ENCODE data around the gene C1QTNF12.

C1QTNF12 gene

DNA sequence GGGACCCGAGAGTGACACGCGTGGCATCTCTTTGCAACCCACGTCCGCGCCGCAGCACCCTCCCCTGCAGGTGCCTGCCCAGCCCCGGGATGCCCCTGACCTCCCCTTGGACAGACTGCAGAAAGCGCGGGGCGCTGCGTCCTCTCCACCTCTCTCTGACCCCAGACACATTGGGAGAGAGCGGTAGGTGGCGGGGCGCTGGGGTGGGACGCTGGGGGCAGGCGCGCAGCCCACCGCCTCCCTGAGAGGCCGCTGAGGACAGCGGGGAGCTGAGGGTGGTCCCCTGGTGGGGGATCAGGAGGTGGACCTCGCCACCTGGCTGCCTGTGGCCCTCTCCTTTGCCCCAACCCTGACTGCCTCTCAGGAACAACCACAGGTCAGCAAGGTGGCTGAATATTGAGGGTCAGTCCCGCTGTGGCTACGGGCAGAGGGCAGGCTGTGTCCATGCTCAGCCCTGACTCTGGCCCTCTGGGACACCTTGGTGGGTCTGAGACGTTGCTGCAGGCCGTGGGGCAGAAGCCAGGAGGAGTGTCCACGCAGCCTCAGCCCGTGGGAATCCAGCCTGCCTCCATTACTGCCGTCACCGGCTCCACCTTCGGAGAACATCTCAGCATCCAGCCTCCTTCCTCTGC is 27.9 kb upstream of the C1QTNF12 start:
- H3K9me2 ChIP-seq (replicated peaks; ENCODE audit: insufficient read depth, low read length): no peaks in the 10 kb centered on the region
- peaks cover 4% of the 10 kb centered on the region; the same call in 1 of the 2 replicates for H4K20me1 ChIP-seq (ENCODE audit: low read depth, low read length)
- no peaks in the 10 kb centered on the region for H3F3A ChIP-seq (ENCODE audit: insufficient read depth)
- H3K9me3 ChIP-seq (ENCODE audit: insufficient read depth, low read length): no peaks in the 10 kb centered on the region
- no peak for TF ChIP-seq EZH2phosphoT487 (conservative IDR thresholded peaks at IDR 0.05; ENCODE audit: low read length)
- TF ChIP-seq, protein P1, sequence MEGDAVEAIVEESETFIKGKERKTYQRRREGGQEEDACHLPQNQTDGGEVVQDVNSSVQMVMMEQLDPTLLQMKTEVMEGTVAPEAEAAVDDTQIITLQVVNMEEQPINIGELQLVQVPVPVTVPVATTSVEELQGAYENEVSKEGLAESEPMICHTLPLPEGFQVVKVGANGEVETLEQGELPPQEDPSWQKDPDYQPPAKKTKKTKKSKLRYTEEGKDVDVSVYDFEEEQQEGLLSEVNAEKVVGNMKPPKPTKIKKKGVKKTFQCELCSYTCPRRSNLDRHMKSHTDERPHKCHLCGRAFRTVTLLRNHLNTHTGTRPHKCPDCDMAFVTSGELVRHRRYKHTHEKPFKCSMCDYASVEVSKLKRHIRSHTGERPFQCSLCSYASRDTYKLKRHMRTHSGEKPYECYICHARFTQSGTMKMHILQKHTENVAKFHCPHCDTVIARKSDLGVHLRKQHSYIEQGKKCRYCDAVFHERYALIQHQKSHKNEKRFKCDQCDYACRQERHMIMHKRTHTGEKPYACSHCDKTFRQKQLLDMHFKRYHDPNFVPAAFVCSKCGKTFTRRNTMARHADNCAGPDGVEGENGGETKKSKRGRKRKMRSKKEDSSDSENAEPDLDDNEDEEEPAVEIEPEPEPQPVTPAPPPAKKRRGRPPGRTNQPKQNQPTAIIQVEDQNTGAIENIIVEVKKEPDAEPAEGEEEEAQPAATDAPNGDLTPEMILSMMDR (IDR thresholded peaks at IDR 0.05; ENCODE audit: insufficient read depth, low read length, poor library complexity, severe bottlenecking): no peak
- peaks cover 37% of the 10 kb centered on the region for H3K79me2 ChIP-seq (ENCODE audit: insufficient read depth, low read length)
- H3K4me3 ChIP-seq (ENCODE audit: insufficient read depth, low read length, poor library complexity, severe bottlenecking): peak overlapping the region; percentile 81
- peak overlapping the region; percentile 81 for H3K4me2 ChIP-seq (ENCODE audit: low read depth, low read length, poor library complexity, severe bottlenecking)
- peak overlapping the region; percentile 97 for H3K9ac ChIP-seq (ENCODE audit: low read length)
- H3K27me3 ChIP-seq (ENCODE audit: low read length): no peaks in the 10 kb centered on the region
- H3K27ac ChIP-seq (ENCODE audit: low read depth, low read length): peak overlapping the region; percentile 43; the same call in 1 of the 2 replicates
- H2AFZ ChIP-seq (ENCODE audit: low read depth, low read length, severe bottlenecking): peak overlapping the region; percentile 93
- H3K36me3 ChIP-seq (ENCODE audit: low read length): no peaks in the 10 kb centered on the region

DNA sequence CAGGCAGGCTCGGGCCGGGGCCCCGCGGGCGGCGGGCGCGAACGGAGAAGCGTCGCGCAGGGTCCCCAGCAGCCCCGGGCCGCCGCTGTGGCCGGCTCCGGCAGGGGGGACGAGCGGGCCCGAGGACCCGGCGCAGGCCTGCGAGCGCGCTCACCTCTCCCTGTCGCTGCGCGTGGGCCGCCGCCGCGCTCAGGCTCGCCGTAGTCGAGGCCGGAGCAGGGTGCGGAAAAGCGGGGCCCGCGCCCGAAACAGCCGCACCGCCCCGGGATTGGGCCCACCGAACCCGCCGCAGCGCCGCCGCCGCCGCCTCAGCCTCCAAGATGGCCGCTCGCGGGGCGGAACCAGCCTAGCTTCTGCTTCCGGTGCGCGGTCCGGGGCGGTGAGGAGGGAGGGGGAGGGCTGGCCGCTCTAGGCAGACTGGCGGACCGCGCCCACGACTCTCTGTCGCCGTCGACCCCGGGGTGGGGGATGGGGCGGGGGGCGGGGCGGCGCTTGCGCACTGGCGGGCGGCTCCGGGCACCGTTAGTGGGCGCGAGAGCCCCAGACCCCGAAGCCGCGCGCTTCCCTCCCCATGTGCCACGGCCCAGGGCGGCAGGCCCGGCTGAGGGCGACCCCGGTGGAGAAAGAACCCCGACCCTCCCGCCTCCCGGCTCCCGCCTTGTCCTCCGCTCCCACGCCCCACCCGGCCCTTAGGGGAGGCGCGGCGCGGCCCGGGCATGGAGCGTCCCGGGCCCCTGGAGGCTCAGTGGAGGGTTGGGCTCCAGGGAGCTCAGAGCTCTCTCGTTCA is 27.2 kb upstream of the C1QTNF12 start, which contains the start of gene UBE2J2:
UBE2J2 (minus strand) TSS at position 343 of the 787 bp plus-strand sequence. CDS start 5,862 bp downstream, outside the sequence.
- Histone ChIP-seq H3F3A (ENCODE audit: insufficient read depth) (no peaks in the 10 kb centered on the region), H2AFZ (ENCODE audit: low read depth, low read length, severe bottlenecking) (peak within 1 kb of the TSS; percentile 93), H3K4me2 (ENCODE audit: low read depth, low read length, poor library complexity, severe bottlenecking) (peak within 1 kb of the TSS; percentile 90), H3K9me2 (replicated peaks; ENCODE audit: insufficient read depth, low read length) (no peaks in the 10 kb centered on the region), H3K27ac (ENCODE audit: low read depth, low read length) (peak within 1 kb of the TSS; percentile 43), H4K20me1 (ENCODE audit: low read depth, low read length) (peaks cover 4% of the 10 kb centered on the region; the same call in 1 of the 2 replicates), H3K9ac (ENCODE audit: low read length) (peak within 1 kb of the TSS; percentile 97), H3K4me3 (ENCODE audit: insufficient read depth, low read length, poor library complexity, severe bottlenecking) (peak within 1 kb of the TSS; percentile 92), H3K79me2 (ENCODE audit: insufficient read depth, low read length) (peaks cover 40% of the 10 kb centered on the region), H3K27me3 (ENCODE audit: low read length) (no peaks in the 10 kb centered on the region), H3K36me3 (ENCODE audit: low read length) (no peaks in the 10 kb centered on the region), H3K9me3 (ENCODE audit: insufficient read depth, low read length) (no peaks in the 10 kb centered on the region)
- TF ChIP-seq EZH2phosphoT487 (conservative IDR thresholded peaks at IDR 0.05; ENCODE audit: low read length): no peak
- TF ChIP-seq, protein P1 (IDR thresholded peaks at IDR 0.05; ENCODE audit: insufficient read depth, low read length, poor library complexity, severe bottlenecking): no peak

GRCh38 chr1:1273209-1273511 is 26.6 kb upstream of the C1QTNF12 start:
- Histone ChIP-seq H2AFZ (ENCODE audit: low read depth, low read length, severe bottlenecking) (no peak overlapping the region), H3K79me2 (ENCODE audit: insufficient read depth, low read length) (peaks cover 44% of the 10 kb centered on the region)

More at GRCh38 chr1:1273209-1273511, 26.6 kb upstream of the C1QTNF12 start:
- H3K9ac ChIP-seq (ENCODE audit: low read length): peak overlapping the region; percentile 97
- H3K27me3 ChIP-seq (ENCODE audit: low read length): no peaks in the 10 kb centered on the region
- no peaks in the 10 kb centered on the region for H3K9me2 ChIP-seq (replicated peaks; ENCODE audit: insufficient read depth, low read length)
- peak overlapping the region; percentile 18; the same call in 1 of the 2 replicates for H3K27ac ChIP-seq (ENCODE audit: low read depth, low read length)
- H3K9me3 ChIP-seq (ENCODE audit: insufficient read depth, low read length): no peaks in the 10 kb centered on the region
- peaks cover 4% of the 10 kb centered on the region; the same call in 1 of the 2 replicates for H4K20me1 ChIP-seq (ENCODE audit: low read depth, low read length)
- H3F3A ChIP-seq (ENCODE audit: insufficient read depth): no peaks in the 10 kb centered on the region
- H3K4me2 ChIP-seq (ENCODE audit: low read depth, low read length, poor library complexity, severe bottlenecking): peak overlapping the region; percentile 90
- TF ChIP-seq, protein P1 (IDR thresholded peaks at IDR 0.05; ENCODE audit: insufficient read depth, low read length, poor library complexity, severe bottlenecking): no peak
- no peak for TF ChIP-seq EZH2phosphoT487 (conservative IDR thresholded peaks at IDR 0.05; ENCODE audit: low read length)
- no peaks in the 10 kb centered on the region for H3K36me3 ChIP-seq (ENCODE audit: low read length)
- H3K4me3 ChIP-seq (ENCODE audit: insufficient read depth, low read length, poor library complexity, severe bottlenecking): peak overlapping the region; percentile 92
